Peyer's patch (tissue), 4 donors: Measurements from ENCODE around the gene SLC4A1. TPM values are rescaled to one million over a fixed set of nuclear protein-coding genes. Genes with fewer than 3 reads are reported as not detected.

Experiments
- DNase-seq, 3 donors: peaks; one replicate each; pipeline ENCODE4 v3.0.0-alpha.2; 2017 to 2019
- H3K27ac ChIP-seq, 4 donors: fragments of 200-600 bp; sonication (generic); one replicate each; pipeline ENCODE4 v1.5.1; 2016 to 2019
- H3K27me3 ChIP-seq, 2 donors: fragments of 200-600 bp; sonication (generic); one replicate each; pipeline ENCODE4 v1.5.1; 2019
- H3K36me3 ChIP-seq, 3 donors: fragments of 200-600 bp; sonication (generic); one replicate each; pipeline ENCODE4 v1.5.1; 2016 to 2019
- H3K4me1 ChIP-seq, 4 donors: fragments of 200-600 bp; sonication (generic); one replicate each; pipeline ENCODE4 v1.5.1; 2016 to 2019
- H3K4me3 ChIP-seq, 4 donors: fragments of 200-600 bp; sonication (generic); 1 replicate in 3 of 4; 2 replicates in 1 of 4; pipeline ENCODE4 v1.5.1; 2016 to 2019; ENCODE audit warnings: mild to moderate bottlenecking in 1 of 4
- H3K9me3 ChIP-seq, 4 donors: fragments of 200-600 bp; sonication (generic); one replicate each; pipeline ENCODE4 v1.5.1; 2016 to 2019; ENCODE audit warnings: mild to moderate bottlenecking in 1 of 4
- CTCF ChIP-seq, 6 experiments: fragments of 450-650 bp in 4 of 6; fragments of 200-600 bp in 2 of 6; sonication (generic) in 1 of 6; IDR thresholded peaks; one replicate each; pipeline ENCODE4 v1.5.1; 2017 to 2019; ENCODE audit warnings: antibody characterized with exemption in 6 of 6, mild to moderate bottlenecking in 3 of 6, moderate library complexity in 1 of 6
- POLR2A ChIP-seq, 2 donors: fragments of 450-650 bp; IDR thresholded peaks; one replicate each; pipeline ENCODE4 v1.5.1; 2017; ENCODE audit warnings: antibody characterized with exemption in 2 of 2, mild to moderate bottlenecking in 2 of 2, moderate library complexity in 2 of 2
- total RNA-seq, 4 donors: library from RNA; depleted of rRNA; stranded (reverse); fragments of >200 nt; gene quantifications; one replicate each; pipeline ENCODE4 v1.1.0, GENCODE V29; 2016

The SLC4A1 gene
- total RNA-seq, 4 donors from 2014 or later, result not detected

- Histone ChIP-seq H3K36me3 (peaks cover 0 to 37% (median 0%) of the 10 kb centered on the region in 3 donors), H3K4me1 (peaks cover 0 to 37% (median 32%) of the 10 kb centered on the region in 4 donors), H3K27ac (peak overlapping the region; percentile 99 to 100 (median 100)), H3K27me3 (no peaks in the 10 kb centered on the region), H3K9me3 (no peaks in the 10 kb centered on the region), H3K4me3 (peak overlapping the region; percentile 90 to 99 (median 96))
- peak; percentile 6 to 66 (median 52) for TF ChIP-seq CTCF (IDR thresholded peaks at IDR 0.05)
- peak; percentile 24 to 37 for TF ChIP-seq POLR2A (IDR thresholded peaks at IDR 0.05)
- DNase-seq, result peak; percentile 87 to 95 (median 93)
Measured at GRCh38 chr17:44218344-44219107, 49.4 kb downstream of the SLC4A1 start.

- Histone ChIP-seq H3K27me3 (no peaks in the 10 kb centered on the region), H3K9me3 (no peaks in the 10 kb centered on the region), H3K4me3 (peak overlapping the region; percentile 90 to 99 (median 96)), H3K36me3 (peaks cover 0 to 37% (median 0%) of the 10 kb centered on the region in 3 donors), H3K27ac (peak overlapping the region; percentile 99 to 100 (median 100)), H3K4me1 (peaks cover 0 to 38% (median 30%) of the 10 kb centered on the region in 4 donors)
- DNase-seq, result peak in 2 of 3 donors; percentile 24 to 61
- no peak for TF ChIP-seq POLR2A (IDR thresholded peaks at IDR 0.05)
Measured at GRCh38 chr17:44217738-44218343, 50.1 kb downstream of the SLC4A1 start.

GRCh38 chr17:44216694-44217093 lies 51.2 kb downstream of the SLC4A1 start:
- Histone ChIP-seq H3K36me3 (peaks cover 0 to 39% (median 0%) of the 10 kb centered on the region in 3 donors), H3K4me1 (peaks cover 0 to 33% (median 24%) of the 10 kb centered on the region in 4 donors), H3K27ac (peak overlapping the region in 3 of 4 donors; percentile 33 to 100 (median 99)), H3K9me3 (no peaks in the 10 kb centered on the region), H3K4me3 (peak overlapping the region in 1 of 4 donors; percentile 99), H3K27me3 (no peaks in the 10 kb centered on the region)
- DNase-seq, result no peak
- TF ChIP-seq CTCF (IDR thresholded peaks at IDR 0.05) (no peak), POLR2A (IDR thresholded peaks at IDR 0.05) (no peak)

- peaks cover 0 to 44% (median 0%) of the 10 kb centered on the region in 3 donors for H3K36me3 ChIP-seq
- TF ChIP-seq POLR2A (IDR thresholded peaks at IDR 0.05) (no peak), CTCF (IDR thresholded peaks at IDR 0.05) (no peak)
- peak overlapping the region in 1 of 4 donors; percentile 22 for H3K4me3 ChIP-seq
- peaks cover 0 to 33% (median 25%) of the 10 kb centered on the region in 4 donors for H3K4me1 ChIP-seq
- H3K9me3 ChIP-seq, result no peaks in the 10 kb centered on the region
- peak in 2 of 3 donors; percentile 88 to 93 for DNase-seq
- no peaks in the 10 kb centered on the region for H3K27me3 ChIP-seq
- peak overlapping the region in 3 of 4 donors; percentile 33 to 100 (median 99) for H3K27ac ChIP-seq
Measured at GRCh38 chr17:44216173-44216572, 51.8 kb downstream of the SLC4A1 start.

- Histone ChIP-seq H3K27me3 (no peaks in the 10 kb centered on the region), H3K36me3 (peaks cover 0 to 53% (median 0%) of the 10 kb centered on the region in 3 donors), H3K4me3 (no peak overlapping the region), H3K4me1 (peaks cover 0 to 46% (median 35%) of the 10 kb centered on the region in 4 donors), H3K9me3 (no peaks in the 10 kb centered on the region), H3K27ac (peak overlapping the region in 1 of 4 donors; percentile 100)
- DNase-seq, result no peak
- no peak for TF ChIP-seq CTCF (IDR thresholded peaks at IDR 0.05)
- no peak for TF ChIP-seq POLR2A (IDR thresholded peaks at IDR 0.05)
Measured at GRCh38 chr17:44214896-44215295, 53.0 kb downstream of the SLC4A1 start.

GRCh38 chr17:44214230-44214494 lies 53.8 kb downstream of the SLC4A1 start:
- Histone ChIP-seq H3K4me1 (peaks cover 0 to 47% (median 37%) of the 10 kb centered on the region in 4 donors), H3K9me3 (no peaks in the 10 kb centered on the region), H3K27me3 (no peaks in the 10 kb centered on the region), H3K36me3 (peaks cover 0 to 61% (median 0%) of the 10 kb centered on the region in 3 donors), H3K4me3 (no peak overlapping the region), H3K27ac (peak overlapping the region in 1 of 4 donors; percentile 100)
- TF ChIP-seq CTCF (IDR thresholded peaks at IDR 0.05) (no peak), POLR2A (IDR thresholded peaks at IDR 0.05) (no peak)
- DNase-seq, result no peak
